Adrenal gland (tissue), 12 donors: ENCODE data around the gene DTX4. TPM values are rescaled to one million over a fixed set of nuclear protein-coding genes. Genes with fewer than 3 reads are reported as not detected.

ENCODE experiments used
- DNase-seq, 7 donors: peaks; one replicate each; pipeline ENCODE4 v3.0.0-alpha.2; 2019 to 2020
- H3K27ac ChIP-seq, 5 donors: fragments of 200-600 bp; sonication (generic) in 4 of 5; 1 replicate in 3 of 5; 2 replicates in 2 of 5; pipeline versions ENCODE4 v1.5.1 to v1.8.0; 2016 to 2020; ENCODE audit warnings: mild to moderate bottlenecking in 1 of 5
- H3K27me3 ChIP-seq: fragments of 200-600 bp; 2 replicates; pipeline ENCODE4 v1.8.0; 2021
- H3K36me3 ChIP-seq, 2 donors: fragments of 200-600 bp; replicated peaks in 1 of 2; 1 replicate in 1 of 2; 2 replicates in 1 of 2; pipeline versions ENCODE4 v1.5.1 to v1.8.0; 2018 to 2022
- H3K4me1 ChIP-seq, 2 donors: fragments of 200-600 bp; replicated peaks in 1 of 2; 1 replicate in 1 of 2; 2 replicates in 1 of 2; pipeline versions ENCODE4 v1.5.1 to v1.8.0; 2018 to 2021
- H3K4me3 ChIP-seq, 4 donors: fragments of 200-600 bp; sonication (generic) in 3 of 4; one replicate each; pipeline ENCODE4 v1.5.1; 2016 to 2018
- H3K9me3 ChIP-seq, 3 donors: fragments of 200-600 bp; sonication (generic) in 1 of 3; replicated peaks in 1 of 3; 1 replicate in 2 of 3; 2 replicates in 1 of 3; pipeline versions ENCODE4 v1.5.1 to v1.8.0; 2016 to 2021
- POLR2A ChIP-seq, 2 donors: fragments of 450-650 bp; IDR thresholded peaks; one replicate each; pipeline ENCODE4 v1.6.1; 2017; ENCODE audit warnings: antibody characterized with exemption in 2 of 2, mild to moderate bottlenecking in 2 of 2, moderate library complexity in 1 of 2
- WGBS, 4 donors: extraction: QIAGEN DNeasy Blood & Tissue Kit in 2 of 4; methylation state at CpG; one replicate each; pipeline versions ENCODE4 v1.1.5 to v1.1.7; 2013 to 2017; 5-methylcytosine and 5-hydroxymethylcytosine counted together
- intact Hi-C, 2 donors: fragments of 100-400 bp; cut with DNase I; formaldehyde crosslinking; loops; one replicate each; pipeline versions ENCODE4 v1.14.1 to v1.15.0; 2022 to 2023
- polyA plus RNA-seq, 3 donors: library from polyadenylated mRNA; stranded (reverse); fragments of 200-250 nt in 2 of 3; fragments of 350-450 nt in 1 of 3; fragmentation: Illumina TruSeq in 1 of 3; extraction: RNeasy Lipid Tissue Mini Kit (QIAGEN cat#74804) in 1 of 3; gene quantifications; one replicate each; pipeline ENCODE4 v1.2.3, GENCODE V29; 2013 to 2014
- total RNA-seq, 9 donors: library from RNA; depleted of rRNA in 4 of 9; stranded (reverse); fragments of >200 nt in 4 of 9; fragments of 120-200 nt in 1 of 9; fragmentation: NEBNext Ultra II Directional in 1 of 9; extraction: Animal tissue kit (Norgen Biotek cat#: 25700) in 1 of 9; gene quantifications; one replicate each; pipeline versions ENCODE4 v1.1.0 to v1.2.4, GENCODE V29; 2013 to 2023
- TF ChIP-seq, protein P1 (sequence below), 6 experiments: fragments of 450-650 bp in 4 of 6; fragments of 200-600 bp in 2 of 6; sonication (generic) in 1 of 6; IDR thresholded peaks; 1 replicate in 5 of 6; 2 replicates in 1 of 6; pipeline versions ENCODE4 v1.5.1 to v1.8.0; 2016 to 2021; ENCODE audit warnings: antibody characterized with exemption in 6 of 6, mild to moderate bottlenecking in 2 of 6, moderate library complexity in 1 of 6
- donor health status: healthy with polysubstance abuse.
- donor health status: Bipolar disorder and iron deficiency.
- donor health status: DM: yes; HTN: yes; CAD: no.
- donor health status: DM: no; HTN: no; CAD: no.
- donor health status: DM: no; HTN: no; CAD: no.
- donor health status: DM: yes; HTN: yes; CAD: no.

The DTX4 gene
- total and polyA plus RNA-seq, 12 donors, result 1.2 to 7.8 (median 3.0) TPM

DNA sequence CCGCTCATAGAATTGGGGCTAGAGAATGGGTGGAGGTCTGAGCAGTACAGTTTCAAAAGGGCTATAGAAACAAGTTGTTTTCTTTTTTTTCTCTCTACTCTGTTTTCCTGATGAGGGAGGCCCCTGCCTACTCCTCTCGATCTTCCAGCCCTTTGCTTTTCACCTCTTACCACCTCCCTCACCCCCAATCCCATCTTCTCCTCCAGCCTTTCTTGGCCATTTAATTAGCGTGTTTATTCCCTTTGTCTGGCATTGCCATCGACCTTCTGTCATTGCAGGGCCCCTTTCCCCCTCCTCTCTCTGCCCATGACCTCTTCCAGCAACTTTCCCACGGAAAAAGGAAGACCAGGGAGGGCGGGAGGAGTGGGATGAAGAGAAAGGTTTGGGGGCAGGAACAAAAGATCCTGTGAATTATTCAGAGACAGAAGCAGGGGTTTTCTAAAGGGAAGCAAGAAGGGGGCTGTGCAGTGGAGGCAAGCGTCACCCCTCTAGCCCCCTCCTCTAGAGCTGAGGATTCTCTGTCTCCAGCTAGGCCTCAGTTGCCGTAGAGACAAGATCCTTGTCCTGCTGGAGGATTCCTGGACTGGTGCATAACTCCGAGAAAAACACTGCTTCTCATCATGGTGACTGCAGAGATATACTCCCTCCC lies 12.9 kb downstream of the DTX4 start:
- Histone ChIP-seq H3K36me3 (peaks cover 0 to 5% of the 10 kb centered on the region in 2 donors), H3K9me3 (no peaks in the 10 kb centered on the region), H3K27me3 (no peaks in the 10 kb centered on the region), H3K4me1 (peaks cover 0 to 19% of the 10 kb centered on the region in 2 donors), H3K27ac (peak overlapping the region in 1 of 5 donors; percentile 70), H3K4me3 (no peak overlapping the region)
- TF ChIP-seq, protein P1, sequence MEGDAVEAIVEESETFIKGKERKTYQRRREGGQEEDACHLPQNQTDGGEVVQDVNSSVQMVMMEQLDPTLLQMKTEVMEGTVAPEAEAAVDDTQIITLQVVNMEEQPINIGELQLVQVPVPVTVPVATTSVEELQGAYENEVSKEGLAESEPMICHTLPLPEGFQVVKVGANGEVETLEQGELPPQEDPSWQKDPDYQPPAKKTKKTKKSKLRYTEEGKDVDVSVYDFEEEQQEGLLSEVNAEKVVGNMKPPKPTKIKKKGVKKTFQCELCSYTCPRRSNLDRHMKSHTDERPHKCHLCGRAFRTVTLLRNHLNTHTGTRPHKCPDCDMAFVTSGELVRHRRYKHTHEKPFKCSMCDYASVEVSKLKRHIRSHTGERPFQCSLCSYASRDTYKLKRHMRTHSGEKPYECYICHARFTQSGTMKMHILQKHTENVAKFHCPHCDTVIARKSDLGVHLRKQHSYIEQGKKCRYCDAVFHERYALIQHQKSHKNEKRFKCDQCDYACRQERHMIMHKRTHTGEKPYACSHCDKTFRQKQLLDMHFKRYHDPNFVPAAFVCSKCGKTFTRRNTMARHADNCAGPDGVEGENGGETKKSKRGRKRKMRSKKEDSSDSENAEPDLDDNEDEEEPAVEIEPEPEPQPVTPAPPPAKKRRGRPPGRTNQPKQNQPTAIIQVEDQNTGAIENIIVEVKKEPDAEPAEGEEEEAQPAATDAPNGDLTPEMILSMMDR (IDR thresholded peaks at IDR 0.05), result no peak
- no peak for TF ChIP-seq POLR2A (IDR thresholded peaks at IDR 0.05)
- no peak for DNase-seq
- 54 to 73% (median 70%) methylated on average over 9 of the region's 9 CpGs for WGBS, 4 donors
- intact Hi-C loops, result loop anchor here in 1 of 2 donors (10.0 kb wide), 1 partner anchor 100 kb away; no protein-coding TSS in a partner anchor

DNA sequence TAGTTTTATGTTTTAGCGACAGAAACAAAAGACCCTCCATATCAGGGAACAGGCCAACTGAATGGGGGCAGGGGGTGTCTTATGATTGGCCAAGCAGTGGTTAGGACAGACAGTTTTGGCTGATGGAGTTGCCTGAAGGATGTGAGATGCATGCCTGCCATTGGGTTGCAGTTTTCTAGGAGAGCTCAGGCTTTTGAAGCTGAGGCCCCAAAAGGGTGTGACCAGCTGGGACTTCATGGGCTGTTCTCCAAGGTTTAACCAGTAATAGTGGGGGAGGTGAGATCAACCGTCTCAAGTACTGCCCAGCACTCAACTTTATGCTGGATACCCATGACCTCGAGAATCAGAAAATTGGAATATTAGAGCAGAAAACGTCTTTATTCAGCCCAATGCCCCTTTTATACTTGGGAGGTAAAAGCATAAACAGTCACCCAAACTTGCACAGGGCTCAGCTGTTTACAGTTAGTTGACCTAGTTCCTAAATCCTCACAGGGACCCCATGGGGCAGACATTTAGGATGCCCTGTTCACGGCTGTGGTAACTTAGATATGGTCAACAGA lies 13.5 kb downstream of the DTX4 start:
- H3K27ac ChIP-seq, result peak overlapping the region in 1 of 5 donors; percentile 61
- H3K4me1 ChIP-seq, result peaks cover 0 to 25% of the 10 kb centered on the region in 2 donors
- DNase-seq, result no peak
- no peaks in the 10 kb centered on the region for H3K9me3 ChIP-seq
- intact Hi-C loops, result loop anchor here in 1 of 2 donors (10.0 kb wide), 1 partner anchor 99 kb away; no protein-coding TSS in a partner anchor
- H3K4me3 ChIP-seq, result no peak overlapping the region
- WGBS, 4 donors, result 70 to 75% (median 74%) methylated on average over 5 of the region's 5 CpGs
- peaks cover 0 to 5% of the 10 kb centered on the region in 2 donors for H3K36me3 ChIP-seq
- no peaks in the 10 kb centered on the region for H3K27me3 ChIP-seq
- TF ChIP-seq, protein P1 (IDR thresholded peaks at IDR 0.05), result no peak
- no peak for TF ChIP-seq POLR2A (IDR thresholded peaks at IDR 0.05)

DNA sequence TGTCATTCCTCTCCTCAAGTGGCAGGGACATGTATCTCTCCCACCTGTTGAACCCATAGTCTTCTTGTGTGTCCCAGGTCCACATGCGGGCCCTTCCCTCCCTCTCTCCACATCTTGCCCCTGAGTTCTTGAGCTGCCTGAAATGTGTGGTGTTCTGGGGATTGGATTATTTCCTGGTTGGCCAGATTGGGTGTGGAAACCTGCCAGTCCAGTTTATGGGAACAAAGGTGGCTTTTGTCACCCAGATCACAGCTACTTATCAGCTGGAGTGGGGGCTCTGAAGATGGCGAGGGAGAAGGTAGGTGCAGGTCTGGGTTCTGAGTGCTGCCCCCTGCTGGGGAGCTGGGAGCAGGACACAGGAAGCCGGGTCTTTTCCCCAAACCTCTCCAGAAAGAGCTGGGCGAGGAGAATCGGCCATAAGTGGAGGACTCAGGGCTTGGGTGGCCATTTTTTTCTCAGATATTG lies 14.2 kb downstream of the DTX4 start:
- no peak overlapping the region for H3K4me3 ChIP-seq
- DNase-seq, result peak in 1 of 7 donors; percentile 29
- H3K36me3 ChIP-seq, result peaks cover 0 to 5% of the 10 kb centered on the region in 2 donors
- no peaks in the 10 kb centered on the region for H3K9me3 ChIP-seq
- peaks cover 0 to 27% of the 10 kb centered on the region in 2 donors for H3K4me1 ChIP-seq
- TF ChIP-seq, protein P1 (IDR thresholded peaks at IDR 0.05), result peak; percentile 8 to 49 (median 32)
- no peak for TF ChIP-seq POLR2A (IDR thresholded peaks at IDR 0.05)
- intact Hi-C loops, result loop anchor here in 1 of 2 donors (10.0 kb wide), 1 partner anchor 99 kb away; no protein-coding TSS in a partner anchor
- H3K27me3 ChIP-seq, result no peaks in the 10 kb centered on the region
- H3K27ac ChIP-seq, result peak overlapping the region in 1 of 5 donors; percentile 61
- WGBS, 4 donors, result 61 to 74% (median 69%) methylated on average over 3 to 5 of the region's 5 CpGs

DNA sequence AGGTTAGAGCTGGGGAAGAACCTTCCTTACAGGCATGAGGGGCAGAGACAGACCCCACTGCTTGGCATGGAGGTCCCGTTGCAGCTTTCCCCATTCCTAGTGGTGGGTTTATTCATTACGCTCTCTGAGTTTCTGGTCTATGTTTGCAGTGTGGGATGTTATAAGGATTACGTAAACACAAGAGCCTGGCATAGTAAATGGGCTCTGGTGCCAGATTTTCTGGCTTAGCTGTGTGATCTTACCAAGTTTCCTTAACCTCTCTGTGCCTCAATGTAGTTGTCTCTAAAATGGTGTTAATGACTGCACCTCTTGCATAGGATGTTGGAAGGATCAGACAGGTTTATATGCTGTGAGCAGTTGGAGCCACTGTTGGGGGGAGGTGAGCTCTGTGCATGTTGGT lies 15.1 kb downstream of the DTX4 start:
- intact Hi-C loops, result loop anchor here in 1 of 2 donors (10.0 kb wide), 1 partner anchor 98 kb away; no protein-coding TSS in a partner anchor

More for the DNA sequence above, 15.1 kb downstream of the DTX4 start:
- H3K27ac ChIP-seq, result peak overlapping the region in 1 of 5 donors; percentile 58
- no peaks in the 10 kb centered on the region for H3K9me3 ChIP-seq
- H3K4me1 ChIP-seq, result peaks cover 0 to 27% of the 10 kb centered on the region in 2 donors
- peaks cover 0 to 5% of the 10 kb centered on the region in 2 donors for H3K36me3 ChIP-seq
- no peak for TF ChIP-seq POLR2A (IDR thresholded peaks at IDR 0.05)
- TF ChIP-seq, protein P1 (IDR thresholded peaks at IDR 0.05), result no peak
- 83 to 85% (median 84%) methylated on average over 3 of the region's 3 CpGs for WGBS, 4 donors
- no peak for DNase-seq
- H3K27me3 ChIP-seq, result no peaks in the 10 kb centered on the region
- H3K4me3 ChIP-seq, result no peak overlapping the region
